A673 (cell line): ENCODE measurements around the gene MDH1B.

ENCODE experiments used
- CTCF ChIP-seq: fragments of 300-800, 200-600 bp; sonication (generic); conservative IDR thresholded peaks from 2 replicates; pipeline ENCODE4 v1.5.1; 2017; ENCODE audit warnings: low read depth, mild to moderate bottlenecking, antibody characterized with exemption, low read length, moderate library complexity, mixed read lengths
- EZH2 ChIP-seq: fragments of 200-600 bp; sonication (generic); IDR thresholded peaks from 2 replicates; pipeline ENCODE4 v1.6.1; 2017; ENCODE audit warnings: borderline replicate concordance, low read depth, mild to moderate bottlenecking, mixed read lengths, antibody characterized with exemption, low read length; ENCODE audit not compliant: poor library complexity, severe bottlenecking

- TF ChIP-seq CTCF (no peak), EZH2 (no peak)
These were observed 27.5 kb upstream of the MDH1B start for GRCh38 chr2:206792645-206793044.
